Measurements from ENCODE around the gene DPP7.

The DPP7 gene

GRCh38 chr9:137086531-137087408 is 27.8 kb downstream of the DPP7 start, which contains the start of gene MAN1B1:
Gene MAN1B1, plus strand, starts transcription at chr9:137086985. Its CDS starts 15 bp downstream, at chr9:137087000.
- peak; percentile 96 to 100 for DNase-seq (ENCODE audit: low spot score in 2 of 2)
- in situ Hi-C loops (cut with MboI; ENCODE audit: low sequenced_read_pairs), result no loop called here
- Histone ChIP-seq H3K9me3 (no peaks in the 10 kb centered on the region), H3K4me3 (peak within 1 kb of the TSS; percentile 54), H3K36me3 (replicated peaks) (peaks cover 21% of the 10 kb centered on the region), H3K4me1 (peaks cover 16% of the 10 kb centered on the region), H3K27me3 (ENCODE audit: low read depth) (no peaks in the 10 kb centered on the region)

GRCh38 chr9:137085920-137086530 is 28.5 kb downstream of the DPP7 start:
- peak in 1 of 2 experiments; percentile 66 for DNase-seq (ENCODE audit: low spot score in 2 of 2)
- Histone ChIP-seq H3K4me3 (peak overlapping the region; percentile 54), H3K4me1 (peaks cover 16% of the 10 kb centered on the region), H3K9me3 (no peaks in the 10 kb centered on the region), H3K27me3 (ENCODE audit: low read depth) (no peaks in the 10 kb centered on the region), H3K36me3 (replicated peaks) (peaks cover 25% of the 10 kb centered on the region)
- in situ Hi-C loops (cut with MboI; ENCODE audit: low sequenced_read_pairs), result no loop called here

- in situ Hi-C loops (cut with MboI; ENCODE audit: low sequenced_read_pairs), result no loop called here
- H3K27me3 ChIP-seq (ENCODE audit: low read depth), result no peaks in the 10 kb centered on the region
- no peaks in the 10 kb centered on the region for H3K9me3 ChIP-seq
- peaks cover 38% of the 10 kb centered on the region for H3K36me3 ChIP-seq (replicated peaks)
- peaks cover 16% of the 10 kb centered on the region for H3K4me1 ChIP-seq
- DNase-seq (ENCODE audit: low spot score in 2 of 2), result no peak
- no peak overlapping the region for H3K4me3 ChIP-seq
Measured at GRCh38 chr9:137084526-137084925, 30.0 kb downstream of the DPP7 start.

GRCh38 chr9:137083394-137084004 is 31.0 kb downstream of the DPP7 start:
- H3K36me3 ChIP-seq (replicated peaks), result peaks cover 46% of the 10 kb centered on the region
- no peaks in the 10 kb centered on the region for H3K9me3 ChIP-seq
- H3K4me3 ChIP-seq, result no peak overlapping the region
- no peaks in the 10 kb centered on the region for H3K27me3 ChIP-seq (ENCODE audit: low read depth)
- H3K4me1 ChIP-seq, result peaks cover 16% of the 10 kb centered on the region
- DNase-seq (ENCODE audit: low spot score in 2 of 2), result no peak
- in situ Hi-C loops (cut with MboI; ENCODE audit: low sequenced_read_pairs), result no loop called here

- Histone ChIP-seq H3K4me1 (peaks cover 15% of the 10 kb centered on the region), H3K9me3 (no peaks in the 10 kb centered on the region), H3K27me3 (ENCODE audit: low read depth) (no peaks in the 10 kb centered on the region), H3K36me3 (replicated peaks) (peaks cover 49% of the 10 kb centered on the region), H3K4me3 (no peak overlapping the region)
- in situ Hi-C loops (cut with MboI; ENCODE audit: low sequenced_read_pairs), result no loop called here
- no peak for DNase-seq (ENCODE audit: low spot score in 2 of 2)
Measured at GRCh38 chr9:137082925-137083290, 31.6 kb downstream of the DPP7 start.

GRCh38 chr9:137082222-137082924 is 32.2 kb downstream of the DPP7 start:
- H3K4me1 ChIP-seq, result peaks cover 10% of the 10 kb centered on the region
- H3K36me3 ChIP-seq (replicated peaks), result peaks cover 49% of the 10 kb centered on the region
- no peak for DNase-seq (ENCODE audit: low spot score in 2 of 2)
- no peaks in the 10 kb centered on the region for H3K9me3 ChIP-seq
- H3K4me3 ChIP-seq, result no peak overlapping the region
- in situ Hi-C loops (cut with MboI; ENCODE audit: low sequenced_read_pairs), result no loop called here
- no peaks in the 10 kb centered on the region for H3K27me3 ChIP-seq (ENCODE audit: low read depth)

GRCh38 chr9:137080260-137081122 is 34.0 kb downstream of the DPP7 start:
- Histone ChIP-seq H3K27me3 (ENCODE audit: low read depth) (no peaks in the 10 kb centered on the region), H3K4me3 (no peak overlapping the region), H3K4me1 (peaks cover 11% of the 10 kb centered on the region), H3K36me3 (replicated peaks) (peaks cover 49% of the 10 kb centered on the region), H3K9me3 (no peaks in the 10 kb centered on the region)
- in situ Hi-C loops (cut with MboI; ENCODE audit: low sequenced_read_pairs), result no loop called here
- no peak for DNase-seq (ENCODE audit: low spot score in 2 of 2)

GRCh38 chr9:137079401-137079787 is 35.1 kb downstream of the DPP7 start:
- Histone ChIP-seq H3K36me3 (replicated peaks) (peaks cover 49% of the 10 kb centered on the region), H3K9me3 (no peaks in the 10 kb centered on the region), H3K27me3 (ENCODE audit: low read depth) (no peaks in the 10 kb centered on the region), H3K4me1 (peaks cover 18% of the 10 kb centered on the region), H3K4me3 (no peak overlapping the region)
- in situ Hi-C loops (cut with MboI; ENCODE audit: low sequenced_read_pairs), result no loop called here
- no peak for DNase-seq (ENCODE audit: low spot score in 2 of 2)

- Histone ChIP-seq H3K9me3 (no peaks in the 10 kb centered on the region), H3K36me3 (replicated peaks) (peaks cover 48% of the 10 kb centered on the region)
Measured at GRCh38 chr9:137078701-137079400, 35.7 kb downstream of the DPP7 start.

GRCh38 chr9:137077758-137078693 is 36.5 kb downstream of the DPP7 start:
- peak in 1 of 2 experiments; percentile 48 for DNase-seq (ENCODE audit: low spot score in 2 of 2)
- Histone ChIP-seq H3K36me3 (replicated peaks) (peaks cover 40% of the 10 kb centered on the region), H3K27me3 (ENCODE audit: low read depth) (no peaks in the 10 kb centered on the region), H3K4me3 (peak overlapping the region; percentile 59), H3K9me3 (no peaks in the 10 kb centered on the region), H3K4me1 (peaks cover 18% of the 10 kb centered on the region)
- in situ Hi-C loops (cut with MboI; ENCODE audit: low sequenced_read_pairs), result no loop called here

More at GRCh38 chr9:137078701-137079400, 35.7 kb downstream of the DPP7 start:
- DNase-seq (ENCODE audit: low spot score in 2 of 2), result no peak
- peak overlapping the region; percentile 59 for H3K4me3 ChIP-seq
- peaks cover 18% of the 10 kb centered on the region for H3K4me1 ChIP-seq
- H3K27me3 ChIP-seq (ENCODE audit: low read depth), result no peaks in the 10 kb centered on the region
- in situ Hi-C loops (cut with MboI; ENCODE audit: low sequenced_read_pairs), result no loop called here

- Histone ChIP-seq H3K36me3 (replicated peaks) (peaks cover 32% of the 10 kb centered on the region), H3K4me1 (peaks cover 18% of the 10 kb centered on the region), H3K9me3 (no peaks in the 10 kb centered on the region), H3K27me3 (ENCODE audit: low read depth) (no peaks in the 10 kb centered on the region), H3K4me3 (peak within 1 kb of the TSS; percentile 59)
- DNase-seq (ENCODE audit: low spot score in 2 of 2), result peak in 1 of 2 experiments; percentile 78
- in situ Hi-C loops (cut with MboI; ENCODE audit: low sequenced_read_pairs), result no loop called here
Measured at GRCh38 chr9:137077010-137077747, 37.4 kb downstream of the DPP7 start, which contains the start of gene UAP1L1. Gene UAP1L1, plus strand, starts transcription at chr9:137077517. Its CDS starts 16 bp downstream, at chr9:137077533.

All from HAP-1 (cell line).